Measurements from ENCODE around the gene GATA5.

DNA sequence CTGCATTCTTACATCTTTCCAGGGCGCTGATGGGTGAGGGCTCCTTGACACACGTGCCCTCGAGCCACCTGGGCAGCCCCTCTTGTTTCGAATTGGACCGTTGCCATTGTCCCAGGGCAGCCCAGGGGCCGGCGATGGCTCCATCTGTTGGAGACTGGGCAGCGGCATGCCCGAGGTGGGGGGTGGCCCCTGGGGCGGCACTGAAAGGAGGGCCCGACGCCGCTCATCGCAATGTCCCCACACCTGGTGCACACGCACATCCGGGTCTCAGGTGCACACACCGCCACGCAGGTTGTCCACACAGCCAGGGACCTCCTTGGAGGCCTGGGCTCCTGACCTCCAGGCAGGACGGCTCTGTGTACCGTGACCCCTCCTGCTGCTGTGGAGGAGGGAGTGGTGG lies 18.0 kb downstream of the GATA5 start:
- TF ChIP-seq, protein P1, sequence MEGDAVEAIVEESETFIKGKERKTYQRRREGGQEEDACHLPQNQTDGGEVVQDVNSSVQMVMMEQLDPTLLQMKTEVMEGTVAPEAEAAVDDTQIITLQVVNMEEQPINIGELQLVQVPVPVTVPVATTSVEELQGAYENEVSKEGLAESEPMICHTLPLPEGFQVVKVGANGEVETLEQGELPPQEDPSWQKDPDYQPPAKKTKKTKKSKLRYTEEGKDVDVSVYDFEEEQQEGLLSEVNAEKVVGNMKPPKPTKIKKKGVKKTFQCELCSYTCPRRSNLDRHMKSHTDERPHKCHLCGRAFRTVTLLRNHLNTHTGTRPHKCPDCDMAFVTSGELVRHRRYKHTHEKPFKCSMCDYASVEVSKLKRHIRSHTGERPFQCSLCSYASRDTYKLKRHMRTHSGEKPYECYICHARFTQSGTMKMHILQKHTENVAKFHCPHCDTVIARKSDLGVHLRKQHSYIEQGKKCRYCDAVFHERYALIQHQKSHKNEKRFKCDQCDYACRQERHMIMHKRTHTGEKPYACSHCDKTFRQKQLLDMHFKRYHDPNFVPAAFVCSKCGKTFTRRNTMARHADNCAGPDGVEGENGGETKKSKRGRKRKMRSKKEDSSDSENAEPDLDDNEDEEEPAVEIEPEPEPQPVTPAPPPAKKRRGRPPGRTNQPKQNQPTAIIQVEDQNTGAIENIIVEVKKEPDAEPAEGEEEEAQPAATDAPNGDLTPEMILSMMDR (IDR thresholded peaks at IDR 0.05): no peak
- no peak for TF ChIP-seq POLR2AphosphoS5 (IDR thresholded peaks at IDR 0.05)
- no peak for TF ChIP-seq POLR2A (IDR thresholded peaks at IDR 0.05)
- no peak for TF ChIP-seq EP300 (IDR thresholded peaks at IDR 0.05)

Measured in stomach (tissue), 4 donors.